ENCODE measurements around the gene UGT1A8.

The UGT1A8 gene

DNA sequence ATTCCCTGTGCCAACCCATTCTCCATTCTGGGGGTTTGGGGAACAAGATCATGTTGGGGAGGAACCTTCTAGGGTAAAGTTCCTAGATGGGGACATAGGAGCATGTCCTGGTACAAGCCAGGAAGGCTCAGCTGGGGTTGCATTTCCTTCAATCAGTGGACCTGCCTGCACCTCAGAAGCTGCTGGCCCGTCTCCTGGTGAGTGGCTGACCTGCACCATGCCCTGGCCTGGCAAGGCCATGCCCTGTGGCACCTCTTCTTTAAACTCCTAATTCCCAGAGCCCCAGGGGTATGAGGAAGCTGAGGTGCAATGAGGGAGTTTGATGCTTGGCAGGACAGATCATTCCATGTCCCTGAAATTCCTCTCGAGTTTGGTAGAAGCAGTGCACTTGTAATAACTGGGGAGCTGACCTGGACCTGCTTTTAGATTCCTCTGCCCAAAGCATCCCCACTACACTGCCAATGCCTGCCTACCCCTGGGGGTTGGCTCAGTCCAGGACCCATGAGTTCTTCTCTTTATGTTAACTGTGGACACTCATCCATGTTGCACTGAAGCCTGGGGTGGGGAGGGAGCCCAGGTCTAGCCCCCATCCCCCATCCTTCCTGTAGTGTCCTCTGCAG is 186.0 kb downstream of the UGT1A8 start:
- DNase-seq: no peak

DNA sequence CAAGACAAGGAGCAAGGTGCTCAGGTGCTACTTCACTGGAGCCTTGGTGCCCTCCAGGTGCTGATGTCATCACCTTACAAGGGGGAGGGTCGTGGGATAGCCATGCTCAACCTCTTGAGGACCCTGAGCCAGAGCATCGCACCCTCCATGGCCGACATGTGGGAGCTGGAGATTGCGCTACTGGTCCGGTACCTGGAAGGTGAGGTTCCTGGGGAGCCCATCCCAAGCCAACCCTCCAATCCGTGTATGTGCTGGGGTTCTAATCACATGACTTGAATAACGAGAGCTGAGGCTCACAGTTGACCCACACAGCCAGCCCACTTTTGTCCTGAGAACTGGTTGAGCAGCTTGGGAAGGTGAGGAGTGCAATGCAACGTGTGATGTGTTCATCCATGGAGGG is 186.6 kb downstream of the UGT1A8 start:
- no peak for DNase-seq

DNA sequence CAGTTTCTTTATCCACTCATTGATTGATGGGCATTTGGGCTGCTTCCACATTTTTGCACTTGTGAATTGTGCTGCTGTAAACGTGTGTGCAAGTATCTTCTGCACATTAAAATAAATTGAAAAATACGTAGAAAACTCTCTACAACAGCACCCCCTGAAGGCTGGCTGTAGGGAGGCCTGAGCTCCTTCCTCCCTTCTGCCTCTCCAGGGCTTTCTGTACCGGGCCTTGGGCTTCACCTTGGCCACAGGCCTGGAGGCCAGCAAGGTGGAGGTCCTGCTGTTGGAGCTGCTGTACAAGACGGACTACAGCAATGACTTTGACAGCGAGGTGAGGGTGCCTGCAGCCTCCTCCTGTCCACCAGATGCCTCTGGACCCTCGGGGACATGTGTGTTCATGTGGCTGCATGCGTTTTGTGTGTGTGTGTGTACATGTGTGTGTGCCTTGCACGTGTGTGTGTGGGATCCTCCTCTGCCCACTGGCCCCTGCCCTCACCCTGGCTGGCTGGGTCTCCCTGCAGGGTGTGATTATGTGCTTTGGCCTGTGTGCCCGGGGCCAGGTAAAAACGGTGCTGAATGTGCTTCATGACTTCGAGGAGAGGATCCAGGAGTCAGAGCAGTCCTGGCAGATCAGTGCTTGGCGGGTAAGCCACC is 189.9 kb downstream of the UGT1A8 start:
- DNase-seq: no peak

DNA sequence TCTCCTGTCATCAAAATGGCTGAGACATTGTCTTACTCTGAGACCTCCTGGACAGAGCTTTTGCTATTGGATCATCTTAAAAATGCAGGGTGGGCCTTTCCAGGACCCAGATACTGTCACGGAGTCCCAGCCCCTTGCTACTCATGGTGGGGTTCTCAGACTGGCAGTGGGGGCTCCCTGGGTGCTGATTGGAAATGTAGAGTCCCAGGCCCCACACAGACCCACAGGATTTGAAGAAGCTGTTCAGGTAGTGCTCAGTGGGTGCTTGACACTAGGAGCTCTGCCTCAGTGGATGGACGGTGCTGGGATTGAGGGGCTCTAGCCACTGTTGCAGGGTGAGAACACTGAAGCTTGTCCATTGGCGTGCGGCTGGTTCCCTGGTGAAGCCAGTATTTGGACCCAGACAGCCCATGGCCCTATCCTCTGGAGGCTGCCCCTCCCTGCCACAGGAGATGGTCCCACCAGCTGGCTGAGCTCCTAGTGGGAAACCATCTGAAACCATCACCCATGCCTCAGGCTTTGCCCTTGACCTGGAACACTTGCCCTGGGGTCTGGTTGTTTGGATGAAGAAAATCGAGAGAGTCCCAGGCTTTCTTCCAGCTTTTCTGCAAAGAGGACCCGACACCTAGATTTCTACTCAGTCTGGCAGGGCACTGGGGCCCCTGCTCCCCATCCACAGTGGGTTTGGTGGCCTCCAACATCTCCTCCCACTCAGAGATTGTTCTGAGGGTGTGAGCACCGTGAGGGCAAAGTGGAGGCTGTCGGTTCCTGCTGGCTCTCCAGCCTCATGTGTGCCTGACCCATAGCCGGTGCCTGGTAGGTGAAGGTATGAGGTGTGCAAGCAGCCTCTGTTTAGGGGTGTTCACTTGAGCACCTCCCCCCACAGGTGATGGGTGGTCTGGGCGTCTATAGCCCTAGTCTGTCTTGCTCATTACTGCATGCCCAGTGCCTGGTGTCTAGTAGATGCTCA is 190.8 kb downstream of the UGT1A8 start:
- no peak for DNase-seq

DNA sequence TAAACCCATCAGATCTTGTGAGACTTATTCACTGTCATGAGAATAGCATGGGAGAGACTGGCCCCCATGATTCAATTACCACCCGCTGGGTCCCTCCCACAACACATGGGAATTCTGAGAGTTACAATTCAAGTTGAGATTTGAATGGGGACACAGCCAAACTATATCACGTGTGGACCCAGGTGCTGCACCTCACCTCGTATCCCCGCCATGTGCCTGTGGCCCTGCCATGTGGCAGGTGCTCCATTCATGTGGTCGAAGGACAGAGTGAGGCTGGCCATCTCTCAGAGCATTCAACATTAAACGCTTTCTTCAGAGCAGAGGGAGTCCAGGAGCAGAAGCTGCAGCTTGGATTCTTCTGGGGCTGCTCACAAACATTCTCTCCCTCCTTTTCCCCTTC is 193.0 kb downstream of the UGT1A8 start:
- DNase-seq: no peak

DNA sequence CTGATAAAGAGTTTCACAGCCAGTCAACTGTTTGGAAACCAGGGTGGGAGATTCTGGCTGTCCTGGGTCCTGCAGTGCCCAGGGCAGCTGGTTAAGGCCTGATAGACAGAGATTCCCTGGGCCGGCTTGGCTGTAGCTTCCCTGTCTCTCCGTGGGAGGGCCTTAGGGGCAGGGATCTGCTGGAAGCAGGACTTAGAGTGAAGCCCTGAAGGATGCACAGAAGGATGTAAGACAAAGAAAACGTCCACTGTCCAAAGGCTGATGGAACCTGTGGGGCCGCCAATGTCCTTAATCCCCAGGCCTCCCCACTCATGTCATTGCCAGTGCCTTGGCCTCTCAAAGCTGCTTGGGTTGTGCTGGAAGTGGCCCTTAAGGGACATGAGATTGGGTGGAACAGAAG is 193.7 kb downstream of the UGT1A8 start:
- DNase-seq: no peak

DNA sequence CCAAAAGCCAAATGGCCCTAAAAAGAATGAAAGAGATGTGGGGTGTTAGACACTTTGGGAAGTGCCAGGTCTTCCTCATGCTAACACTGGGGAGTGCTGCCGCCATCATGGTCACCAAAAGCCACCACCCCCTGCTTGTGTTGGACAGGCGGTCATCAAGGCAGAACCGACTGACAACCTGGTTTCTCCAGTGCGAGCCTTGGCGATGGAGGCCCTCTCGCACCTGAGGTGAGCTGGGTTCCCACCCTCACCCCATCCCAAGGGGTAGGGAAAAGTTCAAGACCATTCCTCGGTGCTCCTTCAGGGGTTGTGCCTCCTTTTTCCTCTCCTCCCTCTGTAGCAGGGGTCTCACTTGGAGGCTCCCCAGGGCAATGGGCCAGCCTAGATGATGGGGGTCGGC is 194.3 kb downstream of the UGT1A8 start:
- DNase-seq: no peak

DNA sequence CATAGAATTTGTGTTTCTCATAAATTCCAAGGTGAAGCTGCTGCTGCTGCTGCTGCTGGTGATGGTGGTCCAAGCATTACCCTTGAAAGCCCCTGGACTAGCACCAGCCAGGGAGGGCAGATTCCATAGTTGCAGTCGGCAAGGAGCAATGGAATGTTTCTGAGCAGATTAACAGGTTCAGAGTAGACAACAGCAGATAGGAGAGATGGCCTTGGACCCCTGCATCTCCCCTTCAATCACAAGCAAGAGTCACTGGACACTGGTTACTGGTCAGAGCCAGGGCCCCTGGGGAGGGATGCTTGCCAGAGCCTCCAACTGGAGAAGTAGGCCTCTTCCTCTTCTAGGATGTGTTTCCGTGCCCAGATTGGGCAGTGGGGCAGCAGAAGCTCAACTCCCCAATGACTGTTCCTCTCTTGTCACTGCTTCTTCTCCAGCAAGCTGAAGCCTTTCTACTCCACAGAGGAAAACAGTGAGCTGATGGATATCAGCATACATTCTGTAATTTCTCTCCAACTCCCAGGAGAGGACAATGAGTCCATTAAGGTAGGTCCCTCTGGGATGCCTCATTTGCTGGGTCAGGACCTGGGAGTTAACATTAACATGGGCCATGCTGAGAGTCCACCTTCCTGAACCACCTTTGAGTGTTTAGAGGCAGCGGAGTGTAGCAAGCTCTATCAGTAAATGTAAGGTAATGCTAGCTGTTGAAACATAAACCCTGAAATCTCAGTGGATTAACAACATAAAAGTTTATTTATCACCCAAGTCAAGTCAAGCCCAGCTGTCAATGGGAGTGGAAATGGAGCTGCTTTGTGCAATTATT is 196.0 kb downstream of the UGT1A8 start:
- no peak for DNase-seq

DNA sequence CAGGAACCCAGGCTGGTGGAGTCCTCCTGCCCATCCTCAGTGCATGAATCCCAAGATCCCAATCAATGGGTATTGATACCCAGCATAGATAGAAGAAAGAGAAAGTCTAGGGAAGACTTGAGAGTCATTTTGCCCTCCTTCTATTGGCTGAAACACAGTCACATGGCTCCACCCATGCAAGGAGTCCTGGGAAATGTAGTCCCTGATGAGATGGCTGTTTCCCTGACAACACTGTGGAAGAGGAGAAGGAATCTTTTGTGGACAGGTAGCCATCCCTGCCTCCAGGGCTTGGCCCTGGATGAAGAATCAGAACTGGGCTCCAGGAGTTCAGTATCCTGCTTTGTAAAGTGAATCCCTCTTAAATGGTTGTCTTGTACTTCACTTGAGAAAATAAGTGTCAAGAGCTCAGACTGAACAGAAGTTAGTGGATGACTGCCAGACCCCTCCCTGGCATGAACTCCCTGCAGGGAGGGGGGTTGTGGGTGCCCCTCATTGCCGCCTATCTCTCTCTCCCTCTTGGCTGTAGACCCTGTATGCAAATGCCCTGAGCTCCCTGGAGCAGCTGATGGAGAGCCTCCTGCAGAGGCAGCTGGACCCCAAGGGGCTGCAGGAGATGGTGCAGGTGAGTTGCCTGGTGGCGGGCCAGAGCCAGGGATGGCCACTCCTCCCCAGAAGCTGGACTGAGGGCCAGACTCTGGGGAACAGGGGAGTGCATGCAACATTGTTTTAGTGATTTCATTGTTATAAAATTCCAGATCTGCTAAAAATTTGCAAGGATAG is 196.8 kb downstream of the UGT1A8 start:
- no peak for DNase-seq

DNA sequence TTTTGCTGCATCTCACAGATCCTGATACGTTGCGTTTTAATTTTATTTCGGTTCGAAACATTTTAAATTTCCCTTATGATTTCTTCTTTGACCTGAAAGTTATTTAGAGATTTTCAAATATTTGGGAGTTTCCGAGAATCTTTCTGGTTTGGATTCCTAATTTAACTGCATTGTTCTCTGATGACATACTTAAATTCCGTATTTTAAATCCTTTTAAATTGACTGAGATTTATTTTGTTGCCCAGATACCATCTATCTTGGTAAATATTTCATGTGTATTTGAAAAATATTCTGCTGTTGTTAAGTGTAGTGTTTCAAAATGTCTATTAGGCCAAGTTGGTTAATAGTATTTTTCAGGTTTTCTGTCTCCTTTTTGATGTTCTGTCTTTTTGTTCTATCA is 198.4 kb downstream of the UGT1A8 start:
- DNase-seq: no peak

DNA sequence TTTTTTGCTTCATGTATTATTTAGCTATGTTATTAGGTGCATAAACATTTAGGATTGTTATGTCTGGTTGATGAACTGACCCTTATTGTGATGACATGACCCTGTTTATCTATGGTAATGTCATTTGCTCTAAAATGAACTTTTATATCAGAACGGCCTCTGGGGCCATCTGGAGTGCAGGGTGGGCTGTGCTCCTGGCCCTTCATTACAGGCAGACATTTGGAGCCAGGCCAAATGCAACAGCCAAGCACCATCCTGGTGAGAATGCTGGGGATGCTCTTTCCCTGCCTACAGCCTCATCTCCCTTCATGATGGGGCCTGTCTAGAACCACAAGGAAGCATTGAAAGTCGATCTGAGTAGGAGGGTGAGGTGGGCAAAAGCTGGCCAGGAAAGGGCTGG is 198.9 kb downstream of the UGT1A8 start:
- DNase-seq: no peak

DNA sequence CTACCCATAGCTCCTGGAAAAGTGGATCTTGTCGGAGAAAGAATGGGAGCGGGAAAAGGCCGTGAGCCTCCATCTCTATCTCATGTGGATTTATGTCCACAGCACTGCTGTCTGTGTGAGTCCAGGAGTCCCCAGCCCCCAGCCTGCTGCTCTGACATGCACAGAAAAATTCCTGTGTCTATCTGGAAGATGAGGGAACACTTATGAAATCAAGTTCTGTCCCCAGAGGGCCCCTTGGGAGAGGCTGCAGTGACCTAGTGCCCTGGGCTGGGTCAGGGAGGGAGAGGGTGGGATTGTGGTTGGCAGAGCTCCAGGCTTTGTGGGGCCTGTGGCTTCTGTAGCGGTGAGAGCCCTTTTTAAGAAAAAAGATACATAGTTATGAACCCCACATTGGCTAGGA is 199.3 kb downstream of the UGT1A8 start:
- no peak for DNase-seq

DNA sequence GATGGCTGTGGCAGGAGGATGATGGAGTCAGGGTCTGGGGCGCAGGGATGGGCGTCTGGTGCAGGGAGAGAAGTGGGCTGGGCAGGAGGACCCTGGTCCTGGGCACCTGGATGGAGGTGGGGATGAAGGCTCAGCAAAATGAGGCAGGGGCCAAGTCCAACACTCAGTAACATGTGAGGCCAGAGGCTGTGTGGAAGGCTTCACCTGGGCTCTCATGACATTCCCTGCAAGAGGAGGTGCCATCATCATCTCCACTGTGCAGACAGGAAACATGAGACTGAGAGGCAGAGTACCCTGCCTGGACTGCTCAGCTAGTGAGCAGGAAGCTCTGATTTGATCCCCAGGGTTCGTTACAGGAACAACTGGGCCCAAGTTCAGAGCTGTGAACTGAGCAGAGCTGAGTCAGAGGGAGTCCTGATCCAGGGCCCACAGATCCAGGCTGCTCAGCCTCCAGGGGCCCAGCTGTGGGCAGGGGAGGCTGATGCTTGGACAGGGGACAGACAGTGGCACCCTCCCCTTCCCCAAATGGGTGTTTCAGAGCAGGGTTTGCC is 200.0 kb downstream of the UGT1A8 start:
- DNase-seq: no peak

DNA sequence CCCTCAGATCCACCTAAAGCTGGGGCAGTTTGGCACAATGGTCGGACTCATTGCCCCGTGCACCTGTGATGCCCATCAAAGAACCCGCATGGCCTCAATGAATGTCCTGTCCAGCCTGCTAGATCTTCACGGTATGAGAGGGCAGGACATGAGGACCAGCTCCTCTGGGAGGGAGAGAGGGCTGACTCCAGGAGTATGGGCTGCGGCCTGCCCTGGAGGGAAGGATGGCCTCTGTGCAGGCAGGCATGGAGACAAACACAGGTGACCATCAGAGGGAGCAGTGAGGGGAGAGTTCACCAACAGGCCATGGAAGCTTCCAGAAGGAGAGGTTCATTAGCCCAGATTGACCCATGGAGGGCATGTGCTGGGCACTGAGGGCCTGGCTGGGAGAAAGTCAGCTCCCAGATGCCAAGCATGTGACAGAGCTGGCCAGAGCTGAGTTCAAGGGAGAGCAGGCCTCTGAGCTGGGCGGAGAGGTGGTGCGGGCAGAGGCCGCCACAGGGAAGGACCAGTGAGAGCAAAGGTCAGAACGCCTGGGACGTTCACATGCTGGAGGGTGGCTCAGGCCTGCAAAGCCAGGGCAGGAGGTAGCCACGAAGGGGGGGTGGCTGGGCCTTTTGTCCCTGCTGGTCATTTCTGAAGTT is 200.7 kb downstream of the UGT1A8 start:
- no peak for DNase-seq

DNA sequence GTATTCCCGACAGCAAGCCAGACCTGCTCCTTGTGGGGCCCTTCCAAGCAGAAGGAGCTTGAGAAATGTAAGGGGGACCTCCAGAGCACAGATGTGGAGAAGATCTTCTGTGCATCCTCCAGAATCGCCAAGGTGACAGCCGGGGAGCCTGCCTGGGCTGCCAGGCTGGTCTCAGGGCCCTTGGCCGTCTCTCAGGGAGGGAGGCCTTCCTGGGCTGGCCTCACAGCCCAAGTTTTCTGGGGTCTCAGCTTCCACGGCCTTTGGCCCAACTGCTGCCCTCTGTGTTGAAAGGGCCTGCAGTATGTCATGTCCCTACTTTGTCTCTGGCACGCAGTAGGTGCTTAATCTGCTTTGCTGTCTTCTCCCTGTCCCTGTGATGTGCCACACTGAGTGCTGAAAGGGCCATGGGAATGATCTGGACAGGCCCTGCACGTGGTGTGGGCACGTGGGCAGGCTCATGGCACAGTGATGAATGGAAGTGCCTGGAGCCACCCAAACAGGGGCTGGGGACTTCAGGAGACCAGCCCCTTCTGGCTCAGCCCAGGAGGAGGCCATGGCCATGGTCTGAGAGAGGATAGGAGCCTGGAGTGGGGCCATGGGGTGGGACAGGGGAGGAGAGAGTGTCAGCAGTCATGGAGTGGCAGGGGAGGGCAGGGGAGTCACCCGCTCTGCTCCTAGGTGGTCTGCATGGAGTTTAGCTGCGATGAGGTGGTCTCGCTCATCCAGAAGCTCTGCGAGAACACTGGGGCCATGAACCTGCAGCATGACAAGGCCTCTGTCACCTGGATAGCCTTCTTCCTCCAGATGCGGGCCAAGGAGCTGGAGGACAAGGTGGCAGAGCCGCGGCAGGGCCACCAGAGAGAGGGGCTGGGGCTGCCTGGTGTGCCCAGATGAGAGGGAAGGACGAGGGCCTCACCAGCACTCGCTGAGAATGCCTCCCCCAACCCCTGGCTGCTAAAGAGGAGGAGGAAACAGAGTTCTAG is 201.5 kb downstream of the UGT1A8 start:
- no peak for DNase-seq

DNA sequence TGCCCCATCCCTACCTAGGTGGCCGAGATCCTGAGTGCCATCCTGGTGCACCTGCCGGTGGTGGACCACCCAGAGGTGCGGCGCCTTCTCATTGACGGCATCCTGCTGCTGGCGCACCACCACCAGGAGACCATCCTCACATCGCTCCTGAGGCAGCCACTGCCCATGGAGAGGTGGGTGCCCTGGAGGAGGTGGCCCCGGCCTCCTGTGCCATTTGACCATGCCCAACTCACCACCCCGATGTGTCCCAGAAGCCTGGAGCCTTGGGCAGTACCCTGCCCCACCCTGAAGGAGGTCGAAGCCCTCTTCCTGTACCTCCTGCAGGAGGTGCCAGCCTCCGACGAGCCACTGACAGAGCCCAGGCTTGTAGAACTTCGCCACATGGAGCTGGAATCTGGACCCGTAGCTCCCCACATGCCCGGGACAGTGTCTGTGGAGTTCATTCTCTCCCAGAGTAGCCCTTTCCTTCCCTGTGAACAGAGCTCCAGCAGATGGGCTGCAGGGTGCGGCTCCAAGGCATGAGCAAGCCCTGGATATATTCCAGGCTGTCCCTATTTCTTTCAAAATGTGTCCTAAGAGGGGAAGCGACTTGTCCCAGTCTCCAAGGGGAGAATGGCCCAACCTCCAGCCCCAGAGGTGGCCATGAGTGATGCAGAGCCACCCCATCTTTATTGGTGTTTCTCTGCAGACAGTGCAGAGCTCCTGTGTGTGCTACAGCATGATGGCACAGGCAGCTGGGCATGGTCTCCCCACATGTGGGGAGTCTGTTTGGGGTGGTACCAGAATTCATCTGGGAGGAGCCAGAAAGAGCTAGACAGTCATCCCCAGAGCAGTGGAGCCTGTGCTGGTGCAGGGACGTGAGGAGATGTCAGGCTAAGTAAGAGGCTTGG is 202.7 kb downstream of the UGT1A8 start:
- DNase-seq: no peak

DNA sequence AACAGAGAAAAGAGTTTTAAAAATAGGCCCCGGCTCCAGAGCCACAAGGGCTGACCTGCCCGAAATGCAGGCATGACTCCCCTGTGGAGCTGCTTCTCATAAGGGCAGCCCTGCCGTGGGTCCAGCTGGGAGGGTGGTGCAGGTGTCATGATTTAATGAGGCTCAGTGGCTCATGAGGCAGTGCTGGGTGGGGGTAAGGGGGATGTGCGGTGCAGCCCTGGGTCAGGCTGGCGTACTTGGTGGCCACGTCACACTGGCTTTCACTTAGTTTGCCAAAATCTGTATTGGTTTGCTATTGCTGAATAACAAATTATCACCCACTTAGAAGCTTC is 203.3 kb downstream of the UGT1A8 start:
- no peak for DNase-seq

DNA sequence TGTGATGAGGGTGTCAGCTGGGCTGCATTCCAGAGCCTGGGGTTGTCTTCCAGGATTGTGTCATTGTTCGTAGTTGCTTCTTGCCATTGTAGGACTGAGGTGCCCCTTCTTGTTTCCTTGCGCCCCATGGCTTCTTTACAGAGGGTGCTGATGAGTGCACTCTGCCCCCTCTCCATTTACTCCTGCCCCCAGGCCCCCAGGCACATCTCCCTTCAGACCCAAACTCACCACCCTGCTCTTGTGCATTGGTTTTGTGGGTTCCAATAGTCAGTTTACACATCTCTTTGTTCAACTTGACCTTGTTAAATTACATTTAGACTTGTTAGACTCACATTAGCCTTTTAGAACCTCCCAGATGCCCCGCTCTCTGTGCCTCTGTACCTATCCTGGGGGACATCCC is 203.8 kb downstream of the UGT1A8 start:
- DNase-seq: no peak

DNA sequence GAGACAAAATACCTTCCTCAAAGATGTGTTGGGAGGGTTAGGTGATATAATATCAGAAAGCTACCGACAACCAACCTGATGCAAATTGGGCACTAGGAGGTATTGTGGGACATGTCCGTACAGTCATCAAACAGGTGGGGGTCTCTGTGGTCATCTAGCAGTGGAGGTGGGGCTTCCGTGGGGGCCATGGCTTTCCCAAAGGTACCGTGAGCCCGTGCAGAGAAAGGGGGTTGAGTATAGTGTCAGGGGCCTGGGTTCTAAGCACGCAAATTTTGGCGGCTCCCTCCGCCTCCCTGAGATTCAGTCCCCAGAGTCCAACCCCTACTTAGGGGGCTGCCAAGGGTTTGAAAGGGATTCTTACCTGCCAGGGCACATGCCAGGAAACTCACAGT is 204.3 kb downstream of the UGT1A8 start:
- no peak for DNase-seq
